Fibroblast of lung (primary cell): ENCODE results near the gene UBE3D. TPM values are rescaled to one million over a fixed set of nuclear protein-coding genes. Genes with fewer than 3 reads are reported as not detected.

Experiments used
- DNase-seq, 2 donors: peaks; one replicate each; pipeline versions ENCODE4 v3.0.0 to v3.0.0-alpha.2; 2010; ENCODE audit warnings: low read depth in 2 of 2
- H2AFZ ChIP-seq: 2 replicates; pipeline ENCODE4 v1.5.1; 2012; ENCODE audit warnings: low read length, control low read depth, inconsistent platforms
- H3K27ac ChIP-seq: 2 replicates; pipeline ENCODE4 v1.5.1; 2011; ENCODE audit warnings: low read length, control low read depth; ENCODE audit not compliant: insufficient read depth
- H3K27me3 ChIP-seq: 2 replicates; pipeline ENCODE4 v1.5.1; 2011; ENCODE audit warnings: mild to moderate bottlenecking, low read length; ENCODE audit not compliant: control insufficient read depth, insufficient read depth
- H3K36me3 ChIP-seq: 2 replicates; pipeline ENCODE4 v1.5.1; 2011; ENCODE audit warnings: low read length; ENCODE audit not compliant: control insufficient read depth, insufficient read depth
- H3K4me1 ChIP-seq: 2 replicates; pipeline ENCODE4 v1.5.1; 2011; ENCODE audit warnings: low read length; ENCODE audit not compliant: control insufficient read depth, insufficient read depth; ENCODE audit errors: extremely low read depth
- H3K4me2 ChIP-seq: 2 replicates; pipeline ENCODE4 v1.5.1; 2011; ENCODE audit warnings: low read length, control low read depth; ENCODE audit not compliant: insufficient read depth; ENCODE audit errors: extremely low read depth
- H3K4me3 ChIP-seq, 4 experiments: fragments of 200-600 bp in 1 of 4; sonication (generic) in 1 of 4; replicated peaks in 1 of 4; 2 replicates each; pipeline ENCODE4 v1.5.1; 2011 to 2016; ENCODE audit warnings: low read length in 4 of 4, low read depth in 3 of 4, mild to moderate bottlenecking in 3 of 4, control low read depth in 2 of 4, inconsistent platforms in 1 of 4, mixed read lengths in 1 of 4; ENCODE audit not compliant: insufficient read depth in 1 of 4; ENCODE audit errors: control extremely low read depth in 1 of 4
- H3K79me2 ChIP-seq: 2 replicates; pipeline ENCODE4 v1.5.1; 2012; ENCODE audit warnings: mild to moderate bottlenecking, low read length, inconsistent platforms; ENCODE audit not compliant: control insufficient read depth, insufficient read depth
- H3K9ac ChIP-seq: 2 replicates; pipeline ENCODE4 v1.5.1; 2011; ENCODE audit warnings: mild to moderate bottlenecking, low read length, control low read depth; ENCODE audit not compliant: insufficient read depth
- H3K9me3 ChIP-seq: 2 replicates; pipeline ENCODE4 v1.5.1; 2012; ENCODE audit warnings: low read depth, low read length; ENCODE audit not compliant: control insufficient read depth, insufficient read depth
- H4K20me1 ChIP-seq: 2 replicates; pipeline ENCODE4 v1.5.1; 2011; ENCODE audit warnings: low read length; ENCODE audit not compliant: control insufficient read depth, insufficient read depth; ENCODE audit errors: extremely low read depth
- CTCF ChIP-seq, 2 donors: IDR thresholded peaks in 1 of 2; conservative IDR thresholded peaks in 1 of 2; 1 replicate in 1 of 2; 2 replicates in 1 of 2; pipeline ENCODE4 v1.5.1; 2011 to 2012; ENCODE audit warnings: low read length in 2 of 2, control low read depth in 1 of 2, inconsistent platforms in 1 of 2, low read depth in 1 of 2, mild to moderate bottlenecking in 1 of 2
- EZH2 ChIP-seq: IDR thresholded peaks from 2 replicates; pipeline ENCODE4 v1.5.1; 2012; ENCODE audit warnings: low read length, control low read depth, mild to moderate bottlenecking; ENCODE audit errors: missing control alignments
- polyA plus RNA-seq, 2 donors: library from polyadenylated mRNA; depleted of rRNA in 1 of 2; stranded (reverse) in 1 of 2; unstranded in 1 of 2; fragments of >200 nt; gene quantifications; 2 replicates each; pipeline ENCODE4 v1.2.1, GENCODE V29; 2011 to 2012; ENCODE audit warnings: missing spikeins in 1 of 2
- total RNA-seq: library from RNA; depleted of rRNA; stranded (reverse); fragments of >200 nt; gene quantifications from 2 replicates; pipeline ENCODE4 v1.2.1, GENCODE V29; 2014

The UBE3D gene
- total and polyA plus RNA-seq, 2 donors (not counting 1 experiment from before 2014, with no cell fraction given) = 2.8 to 5.6 TPM

DNA sequence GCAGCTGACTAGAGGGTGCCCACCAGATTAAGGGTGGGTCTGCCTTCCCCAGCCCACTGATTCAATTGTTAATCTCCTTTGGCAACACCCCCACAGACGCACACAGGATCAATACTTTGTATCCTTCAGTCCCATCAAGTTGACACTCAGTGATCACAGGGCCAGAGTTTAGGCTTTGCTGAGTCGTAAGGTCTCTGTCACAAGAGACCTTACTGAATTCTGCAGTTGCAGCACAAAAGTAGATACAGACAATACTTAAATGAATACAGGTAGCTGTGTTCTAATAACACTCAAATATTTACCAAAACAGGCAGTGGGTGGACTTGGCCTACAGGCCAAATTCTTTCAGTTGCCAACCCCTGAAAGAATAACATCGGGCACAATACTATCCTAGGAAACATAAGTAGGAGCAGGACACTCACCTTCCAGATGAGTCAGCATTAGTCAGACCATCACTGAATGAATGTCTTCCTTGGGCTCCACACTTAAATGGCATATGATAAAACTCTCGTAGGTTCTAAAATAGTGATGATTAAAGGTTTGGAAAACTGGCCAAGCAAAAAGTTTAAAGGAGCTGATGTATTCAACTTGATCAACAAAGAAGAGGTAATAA is 190.0 kb downstream of the UBE3D start:
- no peak overlapping the region for H3K9ac ChIP-seq
- no peak overlapping the region for H2AFZ ChIP-seq
- no peaks in the 10 kb centered on the region for H3K4me1 ChIP-seq
- no peak overlapping the region for H3K4me3 ChIP-seq
- H3K9me3 ChIP-seq = no peaks in the 10 kb centered on the region
- H3K4me2 ChIP-seq = no peak overlapping the region
- no peaks in the 10 kb centered on the region for H4K20me1 ChIP-seq
- no peaks in the 10 kb centered on the region for H3K36me3 ChIP-seq
- peak; percentile 47 to 91 for DNase-seq
- no peaks in the 10 kb centered on the region for H3K27me3 ChIP-seq
- no peak for TF ChIP-seq EZH2
- TF ChIP-seq CTCF (conservative IDR thresholded peaks at IDR 0.05 in 1 of 2, IDR thresholded peaks at IDR 0.05 in 1 of 2; ENCODE audit: low read depth in 1 of 2, low read length in 2 of 2) = no peak
- no peaks in the 10 kb centered on the region for H3K79me2 ChIP-seq
- H3K27ac ChIP-seq = no peak overlapping the region

- H2AFZ ChIP-seq = no peak overlapping the region
- peak in 1 of 2 donors; percentile 22 for DNase-seq
- H3K4me3 ChIP-seq = no peak overlapping the region
- H4K20me1 ChIP-seq = no peaks in the 10 kb centered on the region
- H3K27me3 ChIP-seq = no peaks in the 10 kb centered on the region
- no peak overlapping the region for H3K4me2 ChIP-seq
- no peaks in the 10 kb centered on the region for H3K79me2 ChIP-seq
- H3K9ac ChIP-seq = no peak overlapping the region
- H3K27ac ChIP-seq = no peak overlapping the region
- no peak for TF ChIP-seq CTCF (conservative IDR thresholded peaks at IDR 0.05 in 1 of 2, IDR thresholded peaks at IDR 0.05 in 1 of 2; ENCODE audit: low read depth in 1 of 2, low read length in 2 of 2)
- no peak for TF ChIP-seq EZH2
- H3K4me1 ChIP-seq = no peaks in the 10 kb centered on the region
- H3K36me3 ChIP-seq = no peaks in the 10 kb centered on the region
- no peaks in the 10 kb centered on the region for H3K9me3 ChIP-seq
Observed at GRCh38 chr6:82874867-82875266, 190.8 kb downstream of the UBE3D start.

- no peaks in the 10 kb centered on the region for H3K9me3 ChIP-seq
- H3K27ac ChIP-seq = no peak overlapping the region
- H3K79me2 ChIP-seq = no peaks in the 10 kb centered on the region
- no peak for DNase-seq
- H3K4me1 ChIP-seq = no peaks in the 10 kb centered on the region
- no peaks in the 10 kb centered on the region for H3K36me3 ChIP-seq
- H3K9ac ChIP-seq = no peak overlapping the region
- no peaks in the 10 kb centered on the region for H4K20me1 ChIP-seq
- no peak overlapping the region for H2AFZ ChIP-seq
- H3K27me3 ChIP-seq = no peaks in the 10 kb centered on the region
- H3K4me2 ChIP-seq = no peak overlapping the region
- H3K4me3 ChIP-seq = no peak overlapping the region
- TF ChIP-seq EZH2 (no peak), CTCF (conservative IDR thresholded peaks at IDR 0.05 in 1 of 2, IDR thresholded peaks at IDR 0.05 in 1 of 2; ENCODE audit: low read depth in 1 of 2, low read length in 2 of 2) (no peak)
Observed at GRCh38 chr6:82872185-82872584, 193.5 kb downstream of the UBE3D start.
